AG08396 (cell line): Measurements from ENCODE around the gene SLC39A6.

Source experiments
- DNase-seq: peaks from one replicate; pipeline ENCODE4 v3.0.0; 2012; ENCODE audit warnings: low spot score, mixed read lengths

SLC39A6 gene

GRCh38 chr18:36058674-36059073 lies 70.5 kb downstream of the SLC39A6 start:
- no peak for DNase-seq
